NOMO-1 (cell line): ENCODE measurements around the gene ETF1.

Source experiments
- DNase-seq, 2 experiments: peaks; one replicate each; lab custom pipeline; 2025; ENCODE audit not compliant: unreplicated experiment in 2 of 2; lab: John Stamatoyannopoulos, UW

ETF1 gene

DNA sequence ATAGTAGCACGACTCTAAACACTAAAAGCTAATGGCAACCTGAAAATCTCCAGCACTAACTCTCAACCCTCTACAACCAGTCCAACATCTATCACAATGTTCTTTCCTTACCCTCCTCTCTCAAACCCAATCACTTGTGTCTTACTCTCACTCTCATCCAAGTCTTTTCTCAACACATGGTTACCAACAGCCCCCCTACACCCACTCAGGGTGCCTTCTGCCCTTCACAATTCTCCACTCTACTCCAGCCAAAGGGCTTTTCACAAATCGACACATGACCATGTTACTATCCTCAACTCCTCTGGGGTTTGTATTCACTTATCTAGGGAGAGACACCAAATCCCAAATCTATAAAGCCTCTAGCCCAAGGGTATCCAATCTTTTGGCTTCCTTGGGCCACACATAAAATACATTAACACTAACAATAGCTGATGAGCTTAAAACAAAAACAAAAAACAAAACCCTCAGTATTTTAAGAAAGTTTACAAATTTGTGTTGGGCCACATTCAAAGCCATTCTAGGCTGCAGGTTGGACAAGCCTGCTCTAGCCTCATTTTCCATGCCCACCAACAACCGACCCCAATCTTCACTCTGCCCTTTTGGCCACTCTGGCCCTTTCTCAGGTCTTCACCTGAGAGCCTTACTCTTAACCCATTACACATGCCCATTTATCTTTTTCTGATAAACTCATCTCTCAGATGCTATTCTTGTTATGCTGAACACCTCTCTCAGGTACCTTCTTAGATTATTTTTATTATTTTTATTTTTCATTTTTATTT lies 20.5 kb upstream of the ETF1 start:
- no peak for DNase-seq

DNA sequence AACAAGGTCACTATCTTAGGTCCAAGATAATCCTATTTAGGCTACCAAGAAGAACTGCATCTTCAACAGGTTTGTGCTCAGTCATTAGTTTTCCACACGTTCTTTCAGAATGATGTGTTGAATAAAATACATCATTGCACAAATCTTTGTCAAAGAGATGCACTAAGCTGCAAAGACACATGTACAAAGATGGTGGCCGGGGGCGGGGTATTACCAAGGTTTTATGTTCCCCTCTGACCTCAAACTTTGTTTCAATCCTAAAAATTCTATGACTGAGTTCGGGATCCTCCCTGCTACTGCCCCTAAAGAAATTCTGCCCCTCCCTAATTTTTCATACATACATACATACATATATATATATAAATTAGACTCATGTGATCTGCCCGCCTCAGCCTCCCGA lies 17.9 kb upstream of the ETF1 start:
- no peak for DNase-seq

DNA sequence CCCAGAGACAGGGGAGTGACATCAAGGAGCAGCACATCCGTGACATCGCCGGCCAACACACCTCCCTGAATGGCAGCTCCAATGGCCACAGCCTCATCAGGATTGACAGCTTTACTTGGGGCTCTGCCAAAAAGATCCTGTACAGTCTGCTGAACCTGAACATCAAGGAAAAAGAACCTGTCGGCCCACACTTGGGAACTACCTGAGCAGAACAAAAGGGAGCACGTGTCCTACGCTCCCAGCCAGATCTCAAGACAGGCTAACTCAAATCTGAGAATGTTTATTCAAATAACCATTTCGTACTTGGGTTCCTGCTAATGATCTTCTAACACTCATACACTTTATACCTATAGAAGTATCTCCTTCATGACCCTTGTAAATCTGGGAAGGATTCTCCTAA lies 16.9 kb upstream of the ETF1 start:
- DNase-seq = no peak

- DNase-seq = no peak
These were observed 14.6 kb upstream of the ETF1 start for GRCh38 chr5:138557677-138558076.

DNA sequence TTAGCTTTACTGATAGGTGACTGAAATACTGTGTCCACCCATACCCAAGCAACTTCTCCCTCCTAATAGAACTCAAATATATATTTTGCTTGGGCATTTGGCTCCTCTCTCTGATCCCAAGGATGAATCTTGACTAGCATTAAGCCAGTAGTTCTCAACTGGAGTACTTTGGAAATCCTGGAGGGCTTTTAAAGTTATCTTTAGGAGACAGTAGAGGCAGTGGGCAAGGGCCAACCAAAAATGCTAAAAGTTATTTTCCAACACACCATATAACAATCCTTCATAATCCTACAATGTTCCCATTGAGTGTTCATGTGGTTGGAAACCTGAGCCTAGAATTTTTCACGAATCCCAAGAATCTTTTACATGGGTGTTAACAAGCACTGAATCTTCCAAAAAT lies 11.1 kb upstream of the ETF1 start:
- no peak for DNase-seq

DNA sequence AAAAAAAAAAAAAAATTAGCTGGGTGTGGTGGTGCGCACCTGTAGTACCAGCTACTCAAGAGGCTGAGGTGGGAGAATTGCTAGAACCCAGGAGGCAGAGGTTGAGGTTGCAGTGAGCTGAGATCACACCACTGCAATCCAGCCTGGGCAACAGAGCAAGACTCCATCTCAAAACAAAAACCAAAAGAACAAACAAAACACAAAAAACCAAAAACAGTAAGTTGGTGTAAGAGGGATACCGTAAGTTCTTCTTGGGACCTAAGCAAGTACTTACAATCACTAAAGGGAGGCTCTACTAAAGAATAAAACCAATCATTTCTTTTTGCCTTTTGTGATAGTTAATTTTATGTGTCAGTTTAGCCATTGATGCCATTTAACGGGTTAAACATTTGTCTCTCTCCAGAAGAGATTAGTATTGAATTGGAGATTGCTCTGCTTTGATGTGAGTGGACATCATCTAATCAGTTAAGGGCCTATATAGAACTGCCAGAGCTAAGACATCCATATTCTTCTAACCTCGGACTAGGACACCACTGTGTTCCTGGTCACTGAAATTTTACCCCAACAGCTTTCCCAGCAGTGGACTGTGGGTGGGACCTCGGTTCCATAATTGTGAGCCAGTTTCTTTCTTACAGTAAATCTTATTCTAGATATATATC lies 10.5 kb upstream of the ETF1 start:
- no peak for DNase-seq

DNA sequence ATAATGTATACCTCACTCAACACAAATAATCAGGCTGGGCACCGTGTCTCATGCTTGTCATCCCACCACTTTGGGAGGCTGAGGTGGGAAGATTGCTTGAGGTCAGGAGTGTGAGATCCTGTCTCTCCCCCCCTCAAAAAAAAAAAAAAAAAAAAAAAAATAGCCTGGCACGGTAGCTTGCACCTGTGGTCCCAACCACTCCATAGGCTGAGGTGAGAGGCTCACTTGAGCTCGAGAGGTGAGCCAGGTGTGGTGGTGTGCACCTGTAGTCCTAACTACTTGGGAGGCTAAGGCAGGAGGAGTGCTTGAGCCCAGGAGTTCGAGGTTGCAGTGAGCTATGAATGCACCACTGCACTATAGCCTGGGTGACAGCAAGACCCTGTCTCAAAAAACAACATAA lies 9.6 kb upstream of the ETF1 start:
- DNase-seq = no peak

DNA sequence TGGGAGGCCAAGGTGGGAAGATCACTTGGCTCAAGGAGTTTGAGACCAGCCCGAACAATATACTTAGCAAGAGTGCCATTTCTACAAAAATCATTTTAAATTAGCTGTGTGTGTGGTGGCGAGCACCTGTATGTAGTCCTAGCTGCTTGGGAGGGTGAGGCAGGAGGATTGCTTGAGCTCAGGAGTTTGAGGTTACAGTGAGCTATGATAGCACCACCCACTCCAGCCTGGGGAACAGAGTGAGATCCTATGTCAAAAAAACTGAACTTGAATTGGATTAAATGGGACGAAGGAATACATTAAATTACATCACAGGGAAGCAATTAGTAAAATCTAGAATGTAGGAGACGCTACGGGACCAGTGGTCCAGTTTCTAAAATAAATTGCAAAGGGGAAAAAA lies 6.4 kb upstream of the ETF1 start:
- no peak for DNase-seq

- no peak for DNase-seq
These were observed 3.0 kb upstream of the ETF1 start for GRCh38 chr5:138545919-138546562.

- peak in 1 of 2 experiments; percentile 42 for DNase-seq
These were observed 1.4 kb upstream of the ETF1 start for GRCh38 chr5:138544181-138545134.

DNA sequence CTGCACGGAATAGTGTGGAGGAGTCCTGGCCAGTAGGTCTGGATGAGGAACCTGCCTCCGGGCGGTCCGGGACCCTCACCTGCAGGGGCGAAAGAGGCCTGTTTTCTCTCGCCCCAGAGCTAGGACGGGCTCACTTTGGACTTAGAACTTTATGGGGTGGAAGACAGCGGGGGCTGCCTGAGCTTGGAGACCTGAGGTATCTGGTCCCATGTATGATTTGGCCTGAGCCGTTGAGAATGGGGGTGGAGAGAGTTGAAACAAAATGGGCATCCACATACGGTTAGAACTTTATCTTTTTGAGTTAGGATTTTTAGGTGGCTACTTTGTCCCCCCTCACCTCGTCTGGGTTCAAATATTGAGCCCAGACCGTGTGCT lies 681 bp upstream of the ETF1 start:
- DNase-seq = no peak

- DNase-seq = no peak
These were observed 668 bp downstream of the ETF1 start for GRCh38 chr5:138542180-138542955.

- DNase-seq = no peak
These were observed 1.4 kb downstream of the ETF1 start for GRCh38 chr5:138541511-138542179.

DNA sequence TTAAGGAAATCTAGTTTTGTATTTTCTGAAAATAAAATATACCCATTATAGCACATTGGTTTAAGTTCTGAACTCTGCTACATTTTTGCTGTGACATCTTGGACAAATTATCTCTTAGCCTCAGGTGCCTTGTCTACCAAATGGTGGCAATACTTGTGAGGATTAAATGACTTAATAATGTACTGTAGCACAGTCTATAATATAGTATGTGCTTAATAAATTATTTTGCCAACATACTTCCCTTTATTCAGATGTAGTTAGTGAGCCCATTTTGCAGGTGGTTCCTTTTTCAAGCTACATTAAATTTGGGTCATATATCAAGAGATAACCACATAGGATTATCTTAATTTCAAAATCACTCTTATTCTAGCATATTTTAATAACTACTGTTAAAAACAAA lies 3.2 kb downstream of the ETF1 start:
- DNase-seq = peak in 1 of 2 experiments; percentile 8

DNA sequence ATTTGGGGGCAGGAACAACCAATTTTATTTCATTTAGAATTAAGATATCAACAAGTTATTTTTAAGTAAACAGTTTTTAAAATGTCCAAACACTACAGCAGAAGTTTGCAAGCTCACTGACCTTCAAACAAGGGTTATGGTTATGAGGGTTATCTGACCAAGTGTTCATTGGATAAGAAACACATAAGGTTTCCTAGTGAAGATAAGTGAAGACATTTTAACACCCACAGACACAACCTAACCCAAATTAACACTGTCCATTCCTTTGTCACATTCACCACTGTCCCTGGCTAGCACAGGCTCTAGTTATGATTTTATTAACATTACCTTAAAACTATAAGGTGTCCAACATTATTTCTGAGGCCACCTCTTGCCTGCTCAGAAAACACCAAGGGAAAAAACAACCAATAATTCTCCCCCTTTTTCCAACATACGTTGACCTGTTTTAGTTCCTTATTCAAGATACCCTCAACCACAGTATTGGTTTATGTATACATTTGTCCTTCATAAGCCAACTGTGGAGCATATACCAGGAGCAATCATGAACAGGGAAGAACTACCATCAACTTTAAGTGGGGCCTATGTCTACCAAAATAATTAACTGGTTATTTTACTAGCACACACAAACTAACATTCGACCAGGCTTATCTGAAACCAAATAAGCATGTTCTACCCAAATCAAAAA lies 4.0 kb downstream of the ETF1 start:
- DNase-seq = no peak

GRCh38 chr5:138536665-138537315 lies 6.2 kb downstream of the ETF1 start:
- no peak for DNase-seq

- DNase-seq = no peak
These were observed 6.8 kb downstream of the ETF1 start for GRCh38 chr5:138536215-138536614.
